ENCODE measurements around the gene TRMU.

DNA sequence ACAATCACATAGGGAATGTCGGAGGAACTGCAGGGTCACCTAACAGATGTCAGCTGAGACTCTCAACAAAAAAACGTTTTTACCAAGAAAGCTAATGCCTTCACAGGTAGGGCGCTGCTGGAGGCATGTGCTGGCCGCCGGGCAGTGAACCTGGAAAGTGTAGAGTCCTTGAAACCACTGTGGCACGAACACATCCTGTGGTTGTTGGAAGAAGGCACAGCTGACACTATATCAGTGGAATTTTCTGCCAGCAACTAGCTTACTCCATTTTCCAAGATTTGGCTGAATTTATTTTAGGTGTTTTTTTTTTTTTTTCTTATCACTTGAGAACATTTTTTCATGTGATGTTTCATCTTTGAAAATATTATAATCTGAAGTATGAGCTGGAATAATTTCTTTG is 14.2 kb downstream of the TRMU start:
- no peak for TF ChIP-seq CTCF (IDR thresholded peaks at IDR 0.05)
- TF ChIP-seq EZH2 (IDR thresholded peaks at IDR 0.05): no peak
- no peak for TF ChIP-seq EZH2phosphoT487 (IDR thresholded peaks at IDR 0.05)

All from neural progenitor cell (in vitro differentiated cells).